ENCODE data around the gene HOXD10. TPM values are rescaled to one million over a fixed set of nuclear protein-coding genes. Genes with fewer than 3 reads are reported as not detected.
A peak's percentile ranks its signal among the peaks of the same experiment; 100 is the strongest.

HOXD10 gene
- total RNA-seq, 1 donor from 2014 or later: not detected

- peaks cover 7% of the 10 kb centered on the region for H3K4me1 Mint-ChIP-seq (ENCODE audit: low read depth)
- intact Hi-C loops (cut with micrococcal nuclease): no loop called here
- no peaks in the 10 kb centered on the region for H3K9me3 Mint-ChIP-seq
- peaks cover 76% of the 10 kb centered on the region for H3K27me3 Mint-ChIP-seq (ENCODE audit: insufficient read depth)
- peak overlapping the region; percentile 73 for H3K27ac Mint-ChIP-seq
- DNase-seq (ENCODE audit: low spot score): no peak
- H3K4me3 Mint-ChIP-seq: no peak overlapping the region
- H3K36me3 Mint-ChIP-seq (ENCODE audit: low read depth): peaks cover 3% of the 10 kb centered on the region
These were observed 7.2 kb upstream of the HOXD10 start for GRCh38 chr2:176109192-176109901.

DNA sequence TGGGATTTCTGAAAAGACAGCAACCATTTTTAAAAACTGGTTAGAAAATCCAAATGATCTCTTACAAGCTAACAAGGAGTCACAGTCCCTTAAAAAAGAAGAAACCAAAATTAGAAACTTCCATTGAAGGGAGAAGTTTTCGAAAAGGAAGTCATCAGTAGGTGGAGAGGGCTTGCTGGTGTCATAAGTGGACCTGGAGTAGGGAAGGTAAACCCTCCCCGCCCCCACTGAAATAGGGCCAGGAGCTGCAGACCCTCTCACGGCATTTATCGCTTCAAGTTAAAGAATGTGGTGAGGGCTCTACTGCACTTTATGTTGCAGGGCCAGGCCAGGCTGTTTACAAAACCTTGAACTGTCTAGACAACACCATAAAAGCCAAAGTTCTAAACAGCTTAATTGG lies 6.6 kb upstream of the HOXD10 start:
- Mint-ChIP-seq H3K4me3 (no peak overlapping the region), H3K4me1 (ENCODE audit: low read depth) (peaks cover 7% of the 10 kb centered on the region), H3K9me3 (no peaks in the 10 kb centered on the region), H3K27ac (peak overlapping the region; percentile 73), H3K27me3 (ENCODE audit: insufficient read depth) (peaks cover 72% of the 10 kb centered on the region), H3K36me3 (ENCODE audit: low read depth) (peaks cover 3% of the 10 kb centered on the region)
- intact Hi-C loops (cut with micrococcal nuclease): loop anchor here (2.0 to 10.0 kb wide), 3 partner anchors 21 to 55 kb away; no protein-coding TSS in a partner anchor
- no peak for DNase-seq (ENCODE audit: low spot score)

DNA sequence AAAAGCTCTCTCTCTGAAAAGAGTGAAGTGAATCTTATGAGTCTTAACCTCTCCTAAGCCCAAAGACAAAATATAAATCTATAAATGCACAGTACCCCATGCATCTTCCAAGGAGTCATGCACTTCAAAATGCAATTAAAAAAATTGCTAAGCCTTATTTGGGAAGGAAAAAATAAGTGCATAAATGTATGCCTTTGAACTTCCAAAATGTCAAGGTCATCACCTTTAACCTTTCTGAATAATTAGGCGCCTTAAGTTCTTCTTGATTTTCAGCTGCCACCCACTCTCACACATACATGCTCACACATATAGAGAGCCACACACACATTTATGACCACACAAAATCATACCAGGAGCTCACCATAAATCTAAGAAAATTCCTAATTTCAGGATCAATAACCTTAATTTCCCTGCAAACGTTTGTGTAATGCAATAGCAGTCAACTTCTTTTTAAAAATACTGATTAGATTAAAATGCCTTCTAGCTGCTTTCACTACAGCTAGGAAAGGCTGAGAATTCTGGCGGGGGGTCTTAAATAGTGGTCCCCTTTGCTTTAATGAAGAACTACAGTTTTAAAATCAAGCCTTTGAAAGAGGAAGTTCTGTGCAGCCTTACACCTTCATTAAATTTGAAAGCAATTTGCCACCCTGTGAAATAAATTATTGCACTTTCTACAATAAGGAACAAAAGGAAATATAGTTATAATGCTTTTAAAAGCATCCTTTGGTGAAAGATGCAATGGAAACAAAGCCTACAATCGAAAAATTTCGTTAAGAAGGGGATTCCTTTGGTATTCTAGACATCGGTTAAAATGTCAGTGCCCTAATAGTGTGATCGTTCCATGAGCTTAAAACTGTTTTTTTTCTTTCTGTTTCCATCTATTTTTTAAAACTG lies 5.9 kb upstream of the HOXD10 start:
- Mint-ChIP-seq H3K4me3 (no peak overlapping the region), H3K27me3 (ENCODE audit: insufficient read depth) (peaks cover 69% of the 10 kb centered on the region), H3K9me3 (no peaks in the 10 kb centered on the region), H3K4me1 (ENCODE audit: low read depth) (peaks cover 7% of the 10 kb centered on the region), H3K36me3 (ENCODE audit: low read depth) (peaks cover 3% of the 10 kb centered on the region), H3K27ac (peak overlapping the region; percentile 68)
- intact Hi-C loops (cut with micrococcal nuclease): loop anchor here (2.0 to 10.0 kb wide), 3 partner anchors 20 to 54 kb away; no protein-coding TSS in a partner anchor
- DNase-seq (ENCODE audit: low spot score): no peak

- intact Hi-C loops (cut with micrococcal nuclease): loop anchor here (2.0 to 10.0 kb wide), 3 partner anchors 20 to 54 kb away; no protein-coding TSS in a partner anchor
- H3K9me3 Mint-ChIP-seq: no peaks in the 10 kb centered on the region
- peaks cover 68% of the 10 kb centered on the region for H3K27me3 Mint-ChIP-seq (ENCODE audit: insufficient read depth)
- peak overlapping the region; percentile 68 for H3K27ac Mint-ChIP-seq
- no peak overlapping the region for H3K4me3 Mint-ChIP-seq
- peaks cover 1% of the 10 kb centered on the region for H3K36me3 Mint-ChIP-seq (ENCODE audit: low read depth)
- DNase-seq (ENCODE audit: low spot score): no peak
- H3K4me1 Mint-ChIP-seq (ENCODE audit: low read depth): peaks cover 2% of the 10 kb centered on the region
These were observed 5.3 kb upstream of the HOXD10 start for GRCh38 chr2:176111309-176111663.

- H3K27me3 Mint-ChIP-seq (ENCODE audit: insufficient read depth): peaks cover 71% of the 10 kb centered on the region
- DNase-seq (ENCODE audit: low spot score): no peak
- H3K36me3 Mint-ChIP-seq (ENCODE audit: low read depth): peaks cover 3% of the 10 kb centered on the region
- no peaks in the 10 kb centered on the region for H3K4me1 Mint-ChIP-seq (ENCODE audit: low read depth)
- no peak overlapping the region for H3K4me3 Mint-ChIP-seq
- intact Hi-C loops (cut with micrococcal nuclease): loop anchor here (2.0 to 10.0 kb wide), 3 partner anchors 19 to 53 kb away; no protein-coding TSS in a partner anchor
- no peak overlapping the region for H3K27ac Mint-ChIP-seq
- H3K9me3 Mint-ChIP-seq: peaks cover 2% of the 10 kb centered on the region
These were observed 4.7 kb upstream of the HOXD10 start for GRCh38 chr2:176111846-176112374.

DNA sequence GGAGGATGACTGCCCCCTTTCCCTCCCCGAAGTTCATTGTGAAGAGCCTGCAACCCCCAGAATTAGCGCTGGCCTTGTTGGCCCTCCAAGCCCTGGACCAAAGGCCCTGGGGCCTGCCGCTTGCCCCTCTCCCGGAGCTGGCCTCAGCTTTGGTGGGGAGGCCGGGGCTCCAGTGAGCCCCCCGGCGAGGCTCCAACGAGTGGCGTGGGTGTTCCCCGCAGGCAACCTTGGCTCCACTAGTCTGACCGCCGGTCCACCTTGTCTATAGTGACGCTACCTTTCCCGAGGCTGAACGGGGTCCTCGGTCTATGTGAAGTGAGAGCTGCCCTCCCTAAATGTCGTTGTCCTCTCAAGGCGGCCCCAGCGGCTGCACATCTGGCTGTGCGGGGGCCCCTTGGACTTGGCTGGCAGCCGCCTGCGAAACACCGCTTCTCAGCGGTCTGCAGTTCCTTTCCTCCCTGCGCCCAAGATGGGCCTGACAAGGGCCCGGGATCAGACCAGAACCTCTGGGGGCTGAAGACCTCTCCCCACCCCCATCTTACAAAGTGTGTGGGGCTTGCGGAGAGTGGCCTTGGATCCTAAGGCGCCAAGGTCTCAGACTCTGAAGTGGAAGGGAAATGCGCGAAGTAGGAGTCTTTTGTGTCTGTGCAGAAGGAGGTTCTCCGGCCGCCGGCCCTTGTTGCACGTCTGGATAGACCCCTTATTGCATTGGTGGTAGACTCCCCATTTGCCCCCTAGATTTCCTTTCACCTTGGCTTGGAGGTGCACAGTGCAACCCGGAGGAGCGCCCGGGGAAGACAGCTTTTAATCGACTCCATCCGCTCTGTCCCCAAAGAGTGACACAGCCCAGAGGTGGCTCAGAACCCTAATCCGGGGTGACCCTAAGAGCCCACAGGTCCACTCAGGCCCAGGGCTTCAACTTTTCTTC lies 3.9 kb upstream of the HOXD10 start:
- peaks cover 3% of the 10 kb centered on the region for H3K36me3 Mint-ChIP-seq (ENCODE audit: low read depth)
- intact Hi-C loops (cut with micrococcal nuclease): loop anchor here (10.0 kb wide), 1 partner anchor 52 kb away; no protein-coding TSS in a partner anchor
- H3K27me3 Mint-ChIP-seq (ENCODE audit: insufficient read depth): peaks cover 74% of the 10 kb centered on the region
- DNase-seq (ENCODE audit: low spot score): no peak
- peaks cover 3% of the 10 kb centered on the region for H3K9me3 Mint-ChIP-seq
- H3K27ac Mint-ChIP-seq: no peak overlapping the region
- no peaks in the 10 kb centered on the region for H3K4me1 Mint-ChIP-seq (ENCODE audit: low read depth)
- no peak overlapping the region for H3K4me3 Mint-ChIP-seq

- peaks cover 9% of the 10 kb centered on the region for H3K4me1 Mint-ChIP-seq (ENCODE audit: low read depth)
- intact Hi-C loops (cut with micrococcal nuclease): loop anchor here (10.0 kb wide), 1 partner anchor 50 kb away; no protein-coding TSS in a partner anchor
- H3K36me3 Mint-ChIP-seq (ENCODE audit: low read depth): peaks cover 8% of the 10 kb centered on the region
- no peak overlapping the region for H3K27ac Mint-ChIP-seq
- peaks cover 83% of the 10 kb centered on the region for H3K27me3 Mint-ChIP-seq (ENCODE audit: insufficient read depth)
- no peak overlapping the region for H3K4me3 Mint-ChIP-seq
- H3K9me3 Mint-ChIP-seq: peaks cover 7% of the 10 kb centered on the region
- no peak for DNase-seq (ENCODE audit: low spot score)
These were observed 2.3 kb upstream of the HOXD10 start for GRCh38 chr2:176114120-176114929.

GRCh38 chr2:176114930-176115625 lies 1.5 kb upstream of the HOXD10 start:
- peaks cover 7% of the 10 kb centered on the region for H3K9me3 Mint-ChIP-seq
- H3K4me1 Mint-ChIP-seq (ENCODE audit: low read depth): peaks cover 9% of the 10 kb centered on the region
- H3K4me3 Mint-ChIP-seq: no peak overlapping the region
- H3K27ac Mint-ChIP-seq: no peak overlapping the region
- H3K36me3 Mint-ChIP-seq (ENCODE audit: low read depth): peaks cover 8% of the 10 kb centered on the region
- peaks cover 81% of the 10 kb centered on the region for H3K27me3 Mint-ChIP-seq (ENCODE audit: insufficient read depth)
- no peak for DNase-seq (ENCODE audit: low spot score)
- intact Hi-C loops (cut with micrococcal nuclease): loop anchor here (10.0 kb wide), 1 partner anchor 50 kb away; no protein-coding TSS in a partner anchor

- Mint-ChIP-seq H3K4me1 (ENCODE audit: low read depth) (peaks cover 9% of the 10 kb centered on the region), H3K27ac (no peak overlapping the region), H3K27me3 (ENCODE audit: insufficient read depth) (peaks cover 79% of the 10 kb centered on the region), H3K4me3 (no peak overlapping the region), H3K36me3 (ENCODE audit: low read depth) (peaks cover 8% of the 10 kb centered on the region), H3K9me3 (peaks cover 7% of the 10 kb centered on the region)
- no peak for DNase-seq (ENCODE audit: low spot score)
- intact Hi-C loops (cut with micrococcal nuclease): loop anchor here (10.0 kb wide), 1 partner anchor 48 kb away; no protein-coding TSS in a partner anchor
These were observed 714 bp downstream of the HOXD10 start for GRCh38 chr2:176117162-176117822.

DNA sequence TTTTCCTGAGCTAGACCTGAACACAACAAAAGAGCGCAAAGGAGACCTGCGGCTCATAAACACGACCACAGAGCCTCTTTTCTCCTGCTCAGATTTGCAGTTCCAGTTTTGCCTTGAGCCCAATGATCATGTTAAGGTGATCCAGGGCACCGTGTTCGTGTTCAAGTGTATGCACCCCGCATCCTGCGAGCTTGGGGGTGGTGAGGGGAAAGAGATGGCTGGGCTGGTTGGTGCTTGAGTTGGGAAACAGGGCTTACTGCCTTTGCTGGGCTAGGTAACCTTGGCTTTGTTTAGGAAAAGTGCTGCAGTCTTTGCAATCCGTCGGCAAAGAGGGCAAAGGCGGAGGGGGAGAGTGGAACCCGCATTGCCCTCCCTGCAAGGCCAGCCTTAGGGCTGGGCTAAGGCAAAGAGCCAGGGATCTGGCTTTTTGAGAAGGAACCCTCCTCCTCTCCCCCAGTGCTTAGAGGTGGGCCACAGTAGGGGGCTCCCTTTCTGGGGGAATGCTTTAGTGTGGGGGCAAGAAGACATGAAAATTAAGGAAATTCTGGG lies 1.3 kb downstream of the HOXD10 start:
- Mint-ChIP-seq H3K4me1 (ENCODE audit: low read depth) (peaks cover 9% of the 10 kb centered on the region), H3K27ac (no peak overlapping the region), H3K9me3 (peaks cover 7% of the 10 kb centered on the region), H3K4me3 (no peak overlapping the region), H3K27me3 (ENCODE audit: insufficient read depth) (peaks cover 75% of the 10 kb centered on the region), H3K36me3 (ENCODE audit: low read depth) (peaks cover 8% of the 10 kb centered on the region)
- intact Hi-C loops (cut with micrococcal nuclease): loop anchor here (10.0 kb wide), 1 partner anchor 47 kb away; no protein-coding TSS in a partner anchor
- no peak for DNase-seq (ENCODE audit: low spot score)
